Activated CD4-positive, alpha-beta T cell treated with anti-CD3 and anti-CD28 coated beads for 36 hours (primary cell): ENCODE results near the gene LIM2. TPM values are rescaled to one million over a fixed set of nuclear protein-coding genes. Genes with fewer than 3 reads are reported as not detected.

Source experiments
- total RNA-seq, 2 experiments: library from RNA; stranded (reverse); gene quantifications; one replicate each; pipeline ENCODE4 v1.2.3, GENCODE V29; 2021

LIM2 gene
- total RNA-seq, 2 experiments from 2014 or later, result 0.27 TPM; not detected in 1

Other genes starting within 250 kb of the LIM2 start
- not detected for gene SIGLEC7, start 245.7 kb downstream of the LIM2 start, total RNA-seq
- under 1 TPM; 0.26 to 0.27 TPM for gene CD33, start 162.9 kb downstream of the LIM2 start, total RNA-seq
- gene SIGLECL1, start 136.9 kb downstream of the LIM2 start, total RNA-seq, result not detected
- gene IGLON5, start 76.3 kb downstream of the LIM2 start, total RNA-seq, result under 1 TPM; 0.18 to 0.28 TPM
- 1 to 10 TPM; 4.5 to 4.6 TPM for gene VSIG10L, start 45.8 kb downstream of the LIM2 start, total RNA-seq
- gene ETFB, start 21.6 kb downstream of the LIM2 start, total RNA-seq, result 100 to 1,000 TPM; 108 to 172 TPM
- 1 to 10 TPM; 3.2 to 4.9 TPM for gene CLDND2, start 19.0 kb downstream of the LIM2 start, total RNA-seq
- 100 to 1,000 TPM in 1 of 2 experiments, 10 to 100 TPM in 1; 92.1 to 125 TPM for gene NKG7, start 15.3 kb downstream of the LIM2 start, total RNA-seq
- under 1 TPM in 1 of 2 experiments, not detected in 1; 0.33 TPM for gene C19orf84, start 2.6 kb upstream of the LIM2 start, total RNA-seq
- under 1 TPM; 0.48 to 0.65 TPM for gene SIGLEC10, start 29.7 kb upstream of the LIM2 start, total RNA-seq
- gene SIGLEC8, start 70.5 kb upstream of the LIM2 start, total RNA-seq, result not detected
- not detected for gene CEACAM18, start 90.6 kb upstream of the LIM2 start, total RNA-seq
- 1 to 10 TPM; 1.2 to 1.9 TPM for gene SIGLEC12, start 113.8 kb upstream of the LIM2 start, total RNA-seq
- not detected for gene SIGLEC6, start 143.7 kb upstream of the LIM2 start, total RNA-seq
- 1 to 10 TPM; 5.9 to 9.6 TPM for gene ZNF175, start 183.3 kb upstream of the LIM2 start, total RNA-seq
- not detected for gene SIGLEC5, start 242.4 kb upstream of the LIM2 start, total RNA-seq